HepG2 (cell line): ENCODE data around the gene CKS1B. TPM values are rescaled to one million over a fixed set of nuclear protein-coding genes. Genes with fewer than 3 reads are reported as not detected.

ENCODE experiments used
- ATAC-seq: fragments of 200-7000 bp; cut with Tn5 transposase; 3 replicates; pipeline ENCODE4 v1.9.1; 2020; ENCODE audit warnings: mild to moderate bottlenecking, moderate library complexity
- BruUV-seq: library from RNA; stranded (reverse); fragments of 400-500 nt; replicated peaks from 2 replicates; lab custom pipeline; 2021; lab: Mats Ljungman, UMichigan
- CTCF ChIA-PET: fragments of 300-600 bp; formaldehyde crosslinking; extraction: SDS; loops from one replicate; lab custom pipeline; 2021; ENCODE audit warnings: low total read pairs, inconsistent platforms, low intra/inter-chr PET ratio; lab: Yijun Ruan, JAX
- POLR2A ChIA-PET: fragments of 350-600 bp; sonication (Branson Sonifier 250); formaldehyde crosslinking; loops from one replicate; lab custom pipeline; 2020; ENCODE audit warnings: antibody characterized with exemption, inconsistent platforms; lab: Yijun Ruan, JAX
- DNase-seq: peaks from one replicate; pipeline ENCODE4 v3.0.0-alpha.2; 2015; ENCODE audit warnings: low spot score
- FAIRE-seq: peaks from 3 replicates; lab custom pipeline; 2011; peaks lifted over from hg19 to GRCh38; lab: Jason Lieb, UNC
- H2AFZ ChIP-seq: one replicate; pipeline ENCODE4 v1.6.1; 2011; ENCODE audit warnings: low read length, inconsistent platforms
- H3K27ac ChIP-seq: fragments of 300-600 bp; 3 replicates; pipeline ENCODE4 v1.8.0; 2011; ENCODE audit warnings: mixed run types, mild to moderate bottlenecking, mixed read lengths, low read length, inconsistent platforms; ENCODE audit not compliant: insufficient read depth; ENCODE audit errors: extremely low read length
- H3K27me3 ChIP-seq, 2 experiments: fragments of 200-600 bp in 1 of 2; 2 replicates in 1 of 2; 3 replicates in 1 of 2; pipeline versions ENCODE4 v1.6.0 to v1.8.0; 2011; ENCODE audit warnings: low read length in 2 of 2, mild to moderate bottlenecking in 2 of 2, moderate library complexity in 2 of 2, inconsistent platforms in 1 of 2; ENCODE audit not compliant: insufficient read depth in 2 of 2, control insufficient read depth in 1 of 2
- H3K36me3 ChIP-seq, 2 experiments: fragments of 200-600 bp in 1 of 2; replicated peaks in 1 of 2; 2 replicates in 1 of 2; 3 replicates in 1 of 2; pipeline versions ENCODE4 v1.5.1 to v1.8.0; 2011; ENCODE audit warnings: low read length in 2 of 2, inconsistent platforms in 1 of 2; ENCODE audit not compliant: insufficient read depth in 2 of 2, control insufficient read depth in 1 of 2
- H3K4me1 ChIP-seq: 2 replicates; pipeline ENCODE4 v1.5.1; 2012; ENCODE audit warnings: low read length, inconsistent platforms; ENCODE audit not compliant: insufficient read depth
- H3K4me2 ChIP-seq: 2 replicates; pipeline ENCODE4 v1.6.0; 2011; ENCODE audit warnings: low read depth, low read length, inconsistent platforms
- H3K4me3 ChIP-seq, 3 experiments: fragments of 200-600 bp in 1 of 3; sonication (generic), shearing (Covaris generic) in 1 of 3; replicated peaks in 1 of 3; 2 replicates each; pipeline ENCODE4 v1.5.1; 2011 to 2016; ENCODE audit warnings: low read length in 3 of 3, inconsistent platforms in 2 of 3, low read depth in 2 of 3, mild to moderate bottlenecking in 2 of 3, control low read depth in 1 of 3, mixed read lengths in 1 of 3; ENCODE audit not compliant: insufficient read depth in 1 of 3
- H3K79me2 ChIP-seq: one replicate; pipeline ENCODE4 v1.6.1; 2011; ENCODE audit warnings: low read length, inconsistent platforms; ENCODE audit not compliant: insufficient read depth
- H3K9ac ChIP-seq: 2 replicates; pipeline ENCODE4 v1.6.0; 2011; ENCODE audit warnings: mild to moderate bottlenecking, low read depth, low read length, inconsistent platforms; ENCODE audit not compliant: insufficient read depth
- H3K9me3 ChIP-seq: 2 replicates; pipeline ENCODE4 v1.5.1; 2012; ENCODE audit warnings: mild to moderate bottlenecking, low read length
- H4K20me1 ChIP-seq: 2 replicates; pipeline ENCODE4 v1.6.0; 2011; ENCODE audit warnings: inconsistent platforms, mild to moderate bottlenecking, low read length, moderate library complexity; ENCODE audit not compliant: insufficient read depth
- AGO2 ChIP-seq: fragments of 200-400 bp; formaldehyde crosslinking; optimal IDR thresholded peaks from 2 replicates; pipeline ENCODE3; 2017; ENCODE audit warnings: mild to moderate bottlenecking, low read depth, low read length, moderate library complexity
- CHD4 ChIP-seq: fragments of 200-600 bp; sonication (generic); IDR thresholded peaks from 2 replicates; pipeline ENCODE4 v1.7.0; 2017; ENCODE audit warnings: mild to moderate bottlenecking, low read length, borderline replicate concordance
- HOXA5 ChIP-seq: sonication (generic); formaldehyde crosslinking; IDR thresholded peaks from 2 replicates; pipeline ENCODE4 v1.4.0; 2020; ENCODE audit warnings: missing genetic modification reagents
- ISL2 ChIP-seq: sonication (generic); formaldehyde crosslinking; IDR thresholded peaks from 2 replicates; pipeline ENCODE4 v1.5.0; 2020; ENCODE audit warnings: missing genetic modification reagents
- KAT2B ChIP-seq: fragments of 150-350 bp; IDR thresholded peaks from 2 replicates; pipeline ENCODE4 v1.6.1; 2014; ENCODE audit warnings: low read depth, low read length, borderline replicate concordance
- MAFG ChIP-seq: sonication (generic); formaldehyde crosslinking; IDR thresholded peaks from 2 replicates; pipeline ENCODE4 v1.5.1; 2020; ENCODE audit warnings: mild to moderate bottlenecking, missing genetic modification reagents
- MTA1 ChIP-seq: sonication (generic); formaldehyde crosslinking; IDR thresholded peaks from 2 replicates; pipeline ENCODE4 v1.4.0; 2020; ENCODE audit warnings: missing genetic modification reagents, mild to moderate bottlenecking, borderline replicate concordance
- PAX8 ChIP-seq: sonication (generic); formaldehyde crosslinking; IDR thresholded peaks from 2 replicates; pipeline ENCODE4 v1.8.0; 2022; ENCODE audit warnings: mild to moderate bottlenecking, missing genetic modification reagents, borderline replicate concordance
- RELA ChIP-seq: sonication (generic); formaldehyde crosslinking; IDR thresholded peaks from 2 replicates; pipeline ENCODE4 v1.4.0; 2020; ENCODE audit warnings: missing genetic modification reagents
- SKI ChIP-seq: fragments of 450-650 bp; IDR thresholded peaks from one replicate; pipeline ENCODE4 v1.6.1; 2018; ENCODE audit warnings: mild to moderate bottlenecking; ENCODE audit not compliant: partially characterized antibody
- SP1 ChIP-seq, 2 experiments: fragments of 450-650 bp in 1 of 2; sonication (generic) in 1 of 2; formaldehyde crosslinking in 1 of 2; IDR thresholded peaks; 2 replicates each; pipeline versions ENCODE4 v1.4.0 to v1.6.1; 2016 to 2020; ENCODE audit warnings: missing genetic modification reagents in 1 of 2
- ZNF652 ChIP-seq: IDR thresholded peaks from 2 replicates; pipeline ENCODE4 v1.6.1; 2016; ENCODE audit warnings: low read depth, borderline replicate concordance
- WGBS: methylation state at CpG from one replicate; pipeline ENCODE4 v1.1.6; 2017; ENCODE audit warnings: low lambda C conversion rate; 5-methylcytosine and 5-hydroxymethylcytosine counted together
- in situ Hi-C: cut with HindIII; loops from 2 replicates; pipeline ENCODE4 v1.10.0; 2017; ENCODE audit warnings: low pct_unique_long_range_greater_than_20kb; ENCODE audit not compliant: extremely low pct_ligation_motif_present
- intact Hi-C: fragments of 100-400 bp; cut with micrococcal nuclease; formaldehyde crosslinking; loops from one replicate; pipeline ENCODE4 v1.10.0; 2022; ENCODE audit not compliant: unreplicated experiment
- polyA plus RNA-seq, 8 experiments: library from polyadenylated mRNA; depleted of rRNA in 3 of 8; stranded (reverse) in 7 of 8; unstranded in 1 of 8; fragments of >200 nt; fragmentation: Illumina TruSeq in 4 of 8; extraction: Trizol in 4 of 8; gene quantifications; 2 replicates each; pipeline versions ENCODE4 v1.2.1 to v1.2.3, GENCODE V29; 2011 to 2016; ENCODE audit warnings: low read depth in 4 of 8, missing spikeins in 1 of 8, mixed read lengths in 1 of 8; ENCODE audit not compliant: insufficient read depth in 1 of 8
- total RNA-seq, 5 experiments: library from RNA; depleted of rRNA; stranded (reverse); fragments of >200 nt; fragmentation: Illumina TruSeq; extraction: Trizol; gene quantifications; 2 replicates each; pipeline ENCODE4 v1.2.3, GENCODE V29; 2016; ENCODE audit warnings: low read depth in 1 of 5
- TF ChIP-seq, protein P1 (sequence below): sonication (generic); formaldehyde crosslinking; IDR thresholded peaks from 2 replicates; pipeline ENCODE4 v1.4.0; 2020; ENCODE audit warnings: missing genetic modification reagents
- TF ChIP-seq, protein P2 (sequence below): sonication (generic); formaldehyde crosslinking; IDR thresholded peaks from 2 replicates; pipeline ENCODE4 v1.4.0; 2020; ENCODE audit warnings: missing genetic modification reagents

Gene CKS1B
- total and polyA plus RNA-seq, 2 of the 13 experiments (the other 11 are each of a cell fraction or from before 2014, with no cell fraction given) = 217 to 222 TPM

DNA sequence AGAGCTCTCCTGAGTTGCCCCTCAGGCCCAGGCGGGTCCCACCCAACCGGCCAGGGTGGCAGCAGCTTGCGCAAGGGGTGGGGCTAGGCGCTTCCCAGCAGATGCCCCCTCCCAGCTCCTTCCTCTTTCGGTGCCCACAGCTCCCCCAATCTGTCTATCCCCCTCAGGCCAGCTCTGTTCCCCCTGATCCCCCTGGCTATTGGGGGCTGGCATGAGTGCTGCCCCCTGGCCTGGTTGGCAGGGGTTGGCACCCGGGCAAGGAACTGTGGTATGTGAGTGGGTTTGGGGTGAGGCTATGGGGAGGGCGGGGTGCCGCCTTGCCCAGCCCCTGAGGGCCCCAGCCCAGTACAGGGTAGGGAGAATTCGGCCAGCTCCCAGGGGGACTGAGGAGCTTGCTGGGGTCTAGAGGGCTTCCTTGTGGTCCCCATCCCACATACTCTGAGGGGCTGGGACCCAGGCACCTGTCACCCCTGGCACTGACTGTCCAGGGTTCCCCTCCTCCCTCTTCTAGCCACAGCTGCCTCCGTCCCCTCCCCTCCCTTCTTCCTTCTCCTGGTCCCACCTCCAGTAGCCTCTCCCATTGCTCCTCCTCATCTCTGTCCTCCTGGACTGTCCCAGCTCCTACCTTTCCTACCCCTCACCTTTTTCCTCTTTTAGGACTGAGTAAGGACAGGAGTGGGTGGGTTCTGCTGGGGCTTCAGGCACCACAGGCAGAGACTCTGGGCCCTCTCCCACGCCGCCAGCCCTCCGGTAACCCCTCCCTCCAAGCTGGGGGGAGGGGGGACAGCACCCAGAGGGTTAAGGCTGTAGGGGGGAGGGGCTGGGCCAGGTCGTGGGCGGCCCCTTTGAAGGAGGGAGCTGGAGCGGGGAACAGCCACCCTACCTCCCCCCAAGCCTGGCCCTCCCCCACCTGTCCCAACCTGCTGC is 33.8 kb downstream of the CKS1B start (continued):
- TF ChIP-seq ZNF652 (CRISPR knock-in tag) (0 out of 2 replicates have a peak, but pooled peaks have one; percentile 43), MAFG (no peak), AGO2 (peak; percentile 34), ISL2 (CRISPR knock-in tag) (no peak)
- TF ChIP-seq, protein P1, sequence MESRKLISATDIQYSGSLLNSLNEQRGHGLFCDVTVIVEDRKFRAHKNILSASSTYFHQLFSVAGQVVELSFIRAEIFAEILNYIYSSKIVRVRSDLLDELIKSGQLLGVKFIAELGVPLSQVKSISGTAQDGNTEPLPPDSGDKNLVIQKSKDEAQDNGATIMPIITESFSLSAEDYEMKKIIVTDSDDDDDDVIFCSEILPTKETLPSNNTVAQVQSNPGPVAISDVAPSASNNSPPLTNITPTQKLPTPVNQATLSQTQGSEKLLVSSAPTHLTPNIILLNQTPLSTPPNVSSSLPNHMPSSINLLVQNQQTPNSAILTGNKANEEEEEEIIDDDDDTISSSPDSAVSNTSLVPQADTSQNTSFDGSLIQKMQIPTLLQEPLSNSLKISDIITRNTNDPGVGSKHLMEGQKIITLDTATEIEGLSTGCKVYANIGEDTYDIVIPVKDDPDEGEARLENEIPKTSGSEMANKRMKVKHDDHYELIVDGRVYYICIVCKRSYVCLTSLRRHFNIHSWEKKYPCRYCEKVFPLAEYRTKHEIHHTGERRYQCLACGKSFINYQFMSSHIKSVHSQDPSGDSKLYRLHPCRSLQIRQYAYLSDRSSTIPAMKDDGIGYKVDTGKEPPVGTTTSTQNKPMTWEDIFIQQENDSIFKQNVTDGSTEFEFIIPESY (CRISPR knock-in tag) = 0 out of 2 replicates have a peak, but pooled peaks have one; percentile 8

DNA sequence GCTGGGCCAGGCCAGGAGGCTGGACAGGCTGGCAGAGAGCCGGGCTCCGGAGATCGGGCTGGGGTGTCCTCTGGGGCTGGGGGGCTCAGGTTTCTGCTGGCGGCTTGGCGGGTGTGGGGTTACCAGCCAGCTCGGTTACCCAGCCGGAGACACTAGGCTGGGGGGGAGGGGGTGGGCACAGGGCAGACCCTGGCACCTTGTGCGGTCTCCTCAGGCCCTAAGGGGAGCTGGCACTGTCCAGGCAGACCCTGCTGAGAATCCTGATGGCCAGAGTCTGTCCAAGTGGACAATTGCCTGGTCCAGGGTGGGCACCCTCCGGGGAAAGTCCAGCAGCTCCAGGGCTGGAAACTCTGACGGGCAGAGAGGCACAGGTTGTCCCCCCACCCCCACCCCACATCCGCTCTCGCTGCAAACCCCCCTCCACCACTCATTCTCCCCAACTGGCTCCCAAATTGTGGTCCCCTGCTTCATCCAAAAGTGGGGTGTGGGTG is 34.8 kb downstream of the CKS1B start:
- no peak for DNase-seq

More for the DNA sequence above, 34.8 kb downstream of the CKS1B start:
- Histone ChIP-seq H3K4me2 (no peak overlapping the region), H3K27ac (peak overlapping the region; percentile 30), H3K9ac (no peak overlapping the region), H3K4me3 (no peak overlapping the region), H3K36me3 (peaks cover 3 to 20% of the 10 kb centered on the region in 2 experiments; a peak in 4 of 5 replicates)
- POLR2A ChIA-PET = interaction anchor here (0.8 kb wide), 1 partner anchor 8 kb away, joined by 3 read pairs; no protein-coding TSS in a partner anchor
- no peak for TF ChIP-seq SP1 (IDR thresholded peaks at IDR 0.05)
- no peak for TF ChIP-seq SP1 (CRISPR knock-in tag; IDR thresholded peaks at IDR 0.05)
- TF ChIP-seq KAT2B = no peak
- TF ChIP-seq PAX8 (CRISPR knock-in tag) = no peak
- TF ChIP-seq CHD4 = no peak
- TF ChIP-seq MTA1 (CRISPR knock-in tag) = no peak
- no peak for TF ChIP-seq HOXA5
- no peak for TF ChIP-seq SKI
- no peak for TF ChIP-seq RELA (CRISPR knock-in tag)
- TF ChIP-seq, protein P2, sequence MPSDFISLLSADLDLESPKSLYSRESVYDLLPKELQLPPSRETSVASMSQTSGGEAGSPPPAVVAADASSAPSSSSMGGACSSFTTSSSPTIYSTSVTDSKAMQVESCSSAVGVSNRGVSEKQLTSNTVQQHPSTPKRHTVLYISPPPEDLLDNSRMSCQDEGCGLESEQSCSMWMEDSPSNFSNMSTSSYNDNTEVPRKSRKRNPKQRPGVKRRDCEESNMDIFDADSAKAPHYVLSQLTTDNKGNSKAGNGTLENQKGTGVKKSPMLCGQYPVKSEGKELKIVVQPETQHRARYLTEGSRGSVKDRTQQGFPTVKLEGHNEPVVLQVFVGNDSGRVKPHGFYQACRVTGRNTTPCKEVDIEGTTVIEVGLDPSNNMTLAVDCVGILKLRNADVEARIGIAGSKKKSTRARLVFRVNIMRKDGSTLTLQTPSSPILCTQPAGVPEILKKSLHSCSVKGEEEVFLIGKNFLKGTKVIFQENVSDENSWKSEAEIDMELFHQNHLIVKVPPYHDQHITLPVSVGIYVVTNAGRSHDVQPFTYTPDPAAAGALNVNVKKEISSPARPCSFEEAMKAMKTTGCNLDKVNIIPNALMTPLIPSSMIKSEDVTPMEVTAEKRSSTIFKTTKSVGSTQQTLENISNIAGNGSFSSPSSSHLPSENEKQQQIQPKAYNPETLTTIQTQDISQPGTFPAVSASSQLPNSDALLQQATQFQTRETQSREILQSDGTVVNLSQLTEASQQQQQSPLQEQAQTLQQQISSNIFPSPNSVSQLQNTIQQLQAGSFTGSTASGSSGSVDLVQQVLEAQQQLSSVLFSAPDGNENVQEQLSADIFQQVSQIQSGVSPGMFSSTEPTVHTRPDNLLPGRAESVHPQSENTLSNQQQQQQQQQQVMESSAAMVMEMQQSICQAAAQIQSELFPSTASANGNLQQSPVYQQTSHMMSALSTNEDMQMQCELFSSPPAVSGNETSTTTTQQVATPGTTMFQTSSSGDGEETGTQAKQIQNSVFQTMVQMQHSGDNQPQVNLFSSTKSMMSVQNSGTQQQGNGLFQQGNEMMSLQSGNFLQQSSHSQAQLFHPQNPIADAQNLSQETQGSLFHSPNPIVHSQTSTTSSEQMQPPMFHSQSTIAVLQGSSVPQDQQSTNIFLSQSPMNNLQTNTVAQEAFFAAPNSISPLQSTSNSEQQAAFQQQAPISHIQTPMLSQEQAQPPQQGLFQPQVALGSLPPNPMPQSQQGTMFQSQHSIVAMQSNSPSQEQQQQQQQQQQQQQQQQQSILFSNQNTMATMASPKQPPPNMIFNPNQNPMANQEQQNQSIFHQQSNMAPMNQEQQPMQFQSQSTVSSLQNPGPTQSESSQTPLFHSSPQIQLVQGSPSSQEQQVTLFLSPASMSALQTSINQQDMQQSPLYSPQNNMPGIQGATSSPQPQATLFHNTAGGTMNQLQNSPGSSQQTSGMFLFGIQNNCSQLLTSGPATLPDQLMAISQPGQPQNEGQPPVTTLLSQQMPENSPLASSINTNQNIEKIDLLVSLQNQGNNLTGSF (CRISPR knock-in tag) = no peak
- TF ChIP-seq, all 625 proteins: peak for 0
- Histone ChIP-seq H2AFZ (no peak overlapping the region), H3K27me3 (no peaks in the 10 kb centered on the region), H4K20me1 (peaks cover 11% of the 10 kb centered on the region; the same call in 1 of the 2 replicates), H3K9me3 (no peaks in the 10 kb centered on the region), H3K79me2 (peaks cover 34% of the 10 kb centered on the region), H3K4me1 (peaks cover 93% of the 10 kb centered on the region)
- BruUV-seq = no TSS peak
- FAIRE-seq = no peak
- in situ Hi-C loops (no loop called here), intact Hi-C loops (no loop called here)
- CTCF ChIA-PET = no interaction called here
- 100% methylated on average over 5 of the region's 12 CpGs for WGBS
- ATAC-seq = no peak
